Pons (tissue), 1 donor: Measurements from ENCODE around the gene ACSL6.

Source experiments
- DNase-seq: peaks from one replicate; pipeline ENCODE4 v3.0.0-alpha.2; 2016; ENCODE audit warnings: low spot score

The ACSL6 gene

DNA sequence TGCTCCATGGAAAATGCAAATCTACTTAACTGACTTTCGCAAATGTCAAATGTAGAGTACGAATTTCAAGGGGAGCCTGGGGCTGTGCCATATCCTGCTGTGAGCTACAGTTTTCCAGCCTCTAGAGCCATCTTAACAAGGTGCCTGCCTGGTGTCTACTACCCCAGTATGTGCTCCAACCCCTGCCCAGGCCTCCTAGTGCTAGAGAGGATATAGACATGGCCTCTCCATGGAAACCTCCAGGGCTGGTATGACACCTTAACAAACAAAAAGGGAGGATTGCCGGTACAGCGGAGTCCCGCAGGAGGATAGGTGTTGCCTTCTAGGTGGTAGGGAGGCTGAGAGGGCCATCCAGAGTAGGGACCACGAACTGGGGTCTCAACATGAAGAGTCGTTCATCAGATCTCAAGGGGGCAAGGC lies 35.4 kb upstream of the ACSL6 start:
- DNase-seq = no peak

DNA sequence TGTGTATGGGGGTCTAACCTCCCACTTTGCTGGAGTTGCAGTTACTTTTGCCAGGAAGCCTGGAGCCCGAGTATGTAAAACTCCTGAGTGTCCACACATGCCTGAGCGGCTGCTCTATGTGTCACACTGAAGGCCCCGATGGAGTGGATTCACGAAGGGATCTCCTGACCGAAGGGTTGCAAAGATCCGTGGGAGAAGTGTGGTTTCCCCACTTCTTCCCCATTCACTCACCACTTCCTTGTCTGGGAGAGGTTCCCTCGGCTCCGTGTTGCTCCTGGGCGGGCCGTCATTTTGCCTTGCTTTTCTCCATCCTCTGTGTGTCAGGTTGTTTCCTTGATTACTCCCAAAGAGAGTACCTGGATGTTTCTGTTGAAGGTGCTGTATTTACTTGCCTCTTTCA lies 32.7 kb upstream of the ACSL6 start:
- peak; percentile 56 for DNase-seq

DNA sequence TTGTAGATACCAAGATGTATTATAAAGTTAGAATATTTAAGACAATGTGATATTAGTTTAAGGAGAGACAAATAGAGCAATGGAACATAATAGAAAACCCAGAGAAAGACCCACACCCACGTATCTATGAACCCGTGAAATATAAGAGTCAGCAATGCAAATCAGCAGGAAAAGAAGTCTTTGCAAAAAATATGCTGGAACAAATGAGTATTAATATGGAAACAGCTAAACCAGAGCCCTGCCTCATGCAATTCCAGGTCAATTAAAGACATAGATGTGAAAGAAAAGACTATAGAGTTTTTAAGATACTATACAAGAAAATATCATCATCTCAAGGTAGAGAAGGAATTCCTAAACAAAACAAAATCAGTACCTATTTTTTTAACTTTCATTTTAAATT lies 25.9 kb upstream of the ACSL6 start:
- no peak for DNase-seq

DNA sequence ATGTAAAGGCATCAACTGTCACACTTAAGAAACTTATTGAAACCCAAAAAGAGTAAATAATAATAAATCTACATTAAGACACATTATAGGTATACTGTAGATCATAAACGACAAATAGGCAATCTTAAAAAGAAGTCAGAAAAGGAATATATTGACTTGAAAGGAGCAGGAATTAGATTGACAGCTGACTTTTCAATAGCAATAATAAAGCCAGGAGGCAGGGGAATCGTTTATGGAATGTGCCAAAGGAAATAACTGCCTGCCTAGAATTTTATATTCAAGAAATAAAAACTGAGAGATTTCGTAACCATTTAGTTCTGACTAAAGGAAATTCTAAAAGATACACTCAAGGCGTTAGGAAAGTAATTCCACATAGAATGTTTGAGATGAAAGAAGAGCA lies 21.7 kb upstream of the ACSL6 start:
- no peak for DNase-seq

DNA sequence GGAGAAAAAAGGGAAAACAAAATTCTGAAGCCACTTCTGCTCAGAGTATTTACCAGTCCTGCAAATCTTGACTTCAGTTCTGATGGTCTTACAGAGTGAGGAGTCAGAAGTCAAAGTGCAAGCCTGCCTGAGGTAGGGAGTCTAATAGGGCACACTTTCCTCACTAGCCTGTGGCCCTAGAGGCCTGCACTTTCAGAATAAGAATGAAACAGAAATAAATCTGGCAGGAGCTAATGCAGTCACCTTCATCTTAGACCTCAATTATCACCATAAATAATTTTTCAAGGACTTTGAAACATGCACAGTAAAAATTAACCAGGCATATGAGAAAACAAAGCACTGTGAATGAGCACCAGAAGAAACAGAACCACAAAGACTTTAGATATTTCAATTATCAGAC lies 20.7 kb upstream of the ACSL6 start:
- DNase-seq = no peak

DNA sequence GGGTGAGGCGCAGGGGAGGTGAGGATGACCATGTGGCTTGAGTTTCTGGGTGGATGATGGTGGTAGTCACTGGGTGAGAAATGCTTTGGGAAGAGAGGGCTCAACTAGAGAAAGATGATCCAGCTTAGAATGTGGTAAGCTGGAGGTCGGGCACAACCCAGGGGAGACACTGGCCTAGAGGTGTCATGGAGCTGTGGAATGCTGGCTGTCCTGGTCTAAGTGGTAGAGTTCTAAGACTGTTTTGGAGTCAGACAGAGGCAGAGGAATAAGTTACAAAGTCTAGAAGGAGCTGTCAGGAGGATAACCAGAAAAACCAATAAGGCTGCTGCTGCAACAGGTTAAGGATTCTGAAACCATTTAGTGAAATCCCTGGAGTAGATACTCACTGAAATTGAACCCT lies 19.2 kb upstream of the ACSL6 start:
- DNase-seq = no peak

DNA sequence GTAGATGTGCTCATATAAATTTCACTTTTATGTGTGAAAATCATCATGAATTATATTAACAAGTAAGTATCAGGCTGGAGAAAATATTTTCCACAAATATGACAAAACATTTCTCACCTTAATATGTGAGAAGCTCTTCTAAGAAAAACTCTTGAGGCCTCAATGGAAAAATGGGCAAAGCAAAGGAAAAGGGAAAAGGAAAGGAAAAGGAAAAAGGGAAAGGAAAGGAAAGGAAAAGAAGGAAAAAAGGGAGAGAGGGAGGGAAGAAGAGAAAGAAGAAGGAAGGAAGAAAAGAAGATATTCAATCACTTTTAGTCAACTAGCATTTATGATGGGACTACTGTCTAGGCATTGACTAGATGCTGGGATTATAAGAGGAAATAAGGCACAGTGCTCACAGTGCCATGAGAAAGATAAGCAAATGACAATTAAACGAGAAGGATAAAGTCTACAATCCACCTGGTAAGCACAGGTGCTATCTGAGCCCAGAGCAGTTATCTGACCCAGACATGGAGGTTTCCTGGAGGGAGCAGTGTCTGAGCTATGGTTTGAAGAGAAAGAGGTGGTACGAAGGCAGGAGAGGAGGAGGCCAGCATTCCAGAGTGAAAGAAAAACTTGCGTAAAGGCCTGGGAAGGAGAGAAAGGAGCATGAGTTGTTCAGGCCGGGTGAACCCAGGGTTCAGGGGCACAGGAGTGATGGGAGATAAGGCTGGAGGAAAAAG lies 18.3 kb upstream of the ACSL6 start:
- DNase-seq = no peak

DNA sequence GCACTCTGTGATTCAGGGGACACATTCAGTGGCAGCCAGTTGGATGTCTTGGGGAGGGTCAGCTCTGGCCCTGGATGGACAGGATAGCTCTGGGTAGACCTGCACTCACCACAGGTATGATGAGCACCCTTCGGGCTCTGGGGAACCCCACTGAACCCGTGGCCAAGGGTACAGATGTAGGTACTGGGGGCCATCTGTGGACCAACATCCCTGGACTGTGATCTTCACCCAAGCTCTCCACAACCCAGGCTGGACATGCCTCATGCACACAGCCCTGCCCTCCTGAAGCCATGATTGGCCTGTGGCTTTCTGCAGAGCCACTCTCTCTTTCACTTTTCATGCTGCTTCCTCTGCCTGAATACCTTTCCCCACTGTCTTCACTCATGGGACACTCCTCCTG lies 15.6 kb upstream of the ACSL6 start:
- no peak for DNase-seq

DNA sequence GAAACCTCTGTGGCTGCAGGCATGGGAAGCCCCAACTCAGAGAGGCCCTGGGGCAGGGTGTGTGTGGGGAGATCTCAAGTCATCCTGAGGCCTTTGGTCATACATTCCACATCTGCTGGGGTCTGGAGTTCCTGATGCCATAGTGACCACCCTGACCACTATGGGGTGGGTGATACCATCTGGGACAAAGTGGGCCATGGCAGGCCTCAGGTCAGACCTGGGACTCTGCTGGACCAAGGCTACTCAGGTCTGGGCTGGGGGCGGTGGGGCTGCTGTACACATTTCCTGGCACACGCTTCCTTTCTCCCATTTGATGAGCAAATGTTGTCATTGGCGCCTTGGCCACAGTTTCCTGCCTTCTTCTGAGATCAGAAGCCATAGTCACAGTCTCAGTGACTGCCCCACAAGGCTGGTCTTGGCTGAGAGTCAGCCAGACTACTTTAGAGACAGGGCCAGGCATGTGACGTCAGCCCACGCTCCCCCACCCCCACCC lies 15.1 kb upstream of the ACSL6 start:
- no peak for DNase-seq

DNA sequence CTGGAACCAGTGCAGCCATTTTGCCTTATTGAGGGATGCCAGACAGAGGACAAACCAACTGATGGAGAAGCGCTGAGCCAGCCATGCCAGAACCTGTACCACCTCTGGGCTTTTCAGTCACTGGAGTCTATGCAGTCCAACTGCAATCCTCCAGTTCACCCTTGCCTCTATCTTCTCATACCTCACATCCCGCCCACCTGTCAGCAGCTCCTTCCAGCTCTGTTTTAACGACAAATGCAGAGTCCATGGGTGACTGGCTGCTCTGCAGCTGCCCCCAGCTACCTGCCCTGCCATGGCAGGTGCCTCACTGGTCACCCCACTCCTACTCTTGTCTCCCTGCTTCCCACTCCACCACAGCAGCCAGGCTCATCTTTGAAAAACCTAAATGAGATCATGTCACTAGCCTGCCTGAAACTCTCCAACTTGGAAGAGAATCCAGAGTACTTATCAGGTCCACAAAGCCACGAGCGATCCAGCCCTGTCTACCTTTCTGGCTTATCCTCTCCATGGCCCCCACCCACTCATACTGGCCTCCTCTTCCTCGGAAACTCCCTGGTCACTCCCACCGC lies 14.0 kb upstream of the ACSL6 start:
- no peak for DNase-seq

DNA sequence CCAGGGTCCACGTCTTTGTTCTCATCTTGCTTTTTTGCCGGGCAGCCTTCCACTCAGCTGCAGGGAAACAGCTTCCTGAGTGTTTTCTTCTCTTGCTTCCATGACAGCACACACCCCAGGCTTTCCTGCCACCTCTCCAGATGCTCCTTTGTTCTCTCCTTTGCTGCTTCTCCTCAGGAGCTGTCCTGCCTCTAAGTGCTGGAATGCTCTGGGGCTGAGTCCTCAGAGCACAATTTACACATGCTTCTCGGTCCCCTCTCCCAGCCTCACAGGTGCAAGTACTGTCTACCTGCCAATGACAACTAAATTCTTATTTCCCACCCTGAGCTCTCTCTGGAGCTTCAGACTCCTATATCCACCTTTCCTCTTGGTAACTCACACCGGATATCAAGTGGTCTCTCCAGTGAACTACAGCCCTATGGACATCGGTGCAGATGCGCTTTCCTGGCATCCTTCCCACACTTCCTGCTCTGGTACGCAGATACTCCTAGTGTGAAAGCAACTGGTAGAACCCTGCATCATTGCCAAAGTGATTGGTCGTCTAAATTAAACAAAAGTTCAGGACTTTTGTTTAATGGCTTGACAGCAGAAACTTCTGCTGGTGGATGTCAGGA lies 13.4 kb upstream of the ACSL6 start:
- DNase-seq = no peak

DNA sequence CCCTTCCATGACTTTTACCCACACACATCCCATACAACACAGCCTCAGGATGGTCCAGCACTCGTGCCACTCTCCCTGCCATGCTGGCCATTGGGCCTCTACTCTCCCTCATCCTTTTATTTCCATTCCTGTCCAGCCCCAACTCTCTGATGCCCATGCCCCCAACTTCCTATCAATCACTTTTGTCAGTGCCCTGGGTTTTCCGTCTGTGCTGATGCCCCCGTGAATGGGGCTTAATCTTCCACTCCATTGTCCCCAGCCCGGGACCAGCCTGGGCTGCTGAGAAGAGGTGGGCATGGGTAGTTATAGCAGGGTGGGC lies 12.6 kb upstream of the ACSL6 start:
- DNase-seq = no peak

DNA sequence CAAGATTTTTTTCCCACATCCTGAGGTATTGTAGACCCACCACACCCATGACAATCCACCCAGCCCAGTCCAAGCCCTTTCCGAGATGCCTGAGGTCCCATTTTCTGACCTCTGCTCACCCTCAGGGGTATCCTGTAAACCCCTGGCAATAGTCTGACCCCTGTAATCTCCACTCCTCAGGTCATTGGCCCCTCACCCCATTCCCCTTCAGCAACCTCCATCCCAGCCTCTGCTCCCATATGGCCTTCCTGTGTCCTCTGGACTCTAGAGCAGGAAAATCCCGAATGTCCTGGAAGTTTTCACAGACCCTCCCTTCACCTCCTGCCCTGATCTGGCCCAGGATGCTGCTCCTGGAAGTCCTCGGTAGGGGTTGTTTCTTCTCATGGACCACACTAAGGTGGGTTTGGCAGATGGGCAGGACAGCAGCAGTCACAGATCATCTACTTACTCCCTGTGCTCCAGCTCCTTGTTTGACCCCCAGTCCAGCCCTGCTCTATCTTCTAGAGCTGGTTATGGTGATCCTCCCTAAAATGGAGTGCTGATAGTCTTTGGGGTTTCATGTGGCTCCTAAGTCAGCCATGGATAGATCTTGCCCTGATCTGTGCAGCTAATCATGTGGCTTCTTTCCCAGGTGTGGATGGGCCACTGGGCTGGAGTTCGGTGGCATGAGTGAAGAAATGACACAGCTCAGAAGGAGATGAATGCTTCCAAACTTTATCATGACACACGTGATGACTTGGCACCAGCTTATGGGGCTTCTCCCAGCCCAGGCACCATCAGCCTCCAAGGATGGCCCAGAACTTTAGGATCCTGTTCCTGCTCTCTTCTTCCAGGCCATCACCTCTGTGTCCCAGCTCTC lies 12.0 kb upstream of the ACSL6 start:
- no peak for DNase-seq

DNA sequence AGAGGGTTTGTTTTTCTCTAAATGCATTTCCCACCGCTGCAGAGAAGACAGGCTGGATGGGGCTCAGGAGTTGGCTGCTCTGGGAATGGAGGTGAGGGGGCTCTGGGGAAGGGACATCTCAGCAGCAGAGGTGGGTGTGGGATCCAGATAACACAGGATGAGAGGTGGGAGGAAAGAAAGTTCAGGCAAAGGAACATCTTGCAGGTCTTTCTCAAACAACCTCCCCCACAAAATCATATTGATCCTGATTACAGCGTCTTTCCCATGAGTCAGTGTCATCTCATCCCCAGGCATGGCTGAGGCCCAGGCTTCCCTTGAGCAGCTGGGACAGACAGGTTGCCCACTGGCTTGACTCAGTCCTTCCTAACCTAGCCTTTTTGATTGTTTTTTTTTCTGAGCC lies 11.3 kb upstream of the ACSL6 start:
- DNase-seq = no peak

DNA sequence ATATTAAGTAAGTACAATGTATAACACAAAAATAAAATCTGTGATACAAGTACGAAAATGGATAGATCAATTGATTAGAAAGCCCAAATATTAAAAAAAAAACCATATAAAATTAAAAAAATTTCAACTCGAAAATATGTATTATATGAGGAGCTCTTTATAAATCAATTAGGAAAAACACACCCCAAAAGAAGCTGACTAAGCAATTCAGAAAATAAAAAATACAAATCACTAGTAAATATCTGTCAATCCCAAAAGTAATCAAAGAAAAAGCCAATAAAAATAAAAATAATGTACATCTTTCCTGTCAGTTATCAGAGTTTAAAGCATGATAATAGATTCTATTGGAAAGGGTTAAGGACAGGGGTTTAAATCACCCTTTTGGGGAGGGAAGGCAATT lies 10.2 kb upstream of the ACSL6 start:
- DNase-seq = no peak

DNA sequence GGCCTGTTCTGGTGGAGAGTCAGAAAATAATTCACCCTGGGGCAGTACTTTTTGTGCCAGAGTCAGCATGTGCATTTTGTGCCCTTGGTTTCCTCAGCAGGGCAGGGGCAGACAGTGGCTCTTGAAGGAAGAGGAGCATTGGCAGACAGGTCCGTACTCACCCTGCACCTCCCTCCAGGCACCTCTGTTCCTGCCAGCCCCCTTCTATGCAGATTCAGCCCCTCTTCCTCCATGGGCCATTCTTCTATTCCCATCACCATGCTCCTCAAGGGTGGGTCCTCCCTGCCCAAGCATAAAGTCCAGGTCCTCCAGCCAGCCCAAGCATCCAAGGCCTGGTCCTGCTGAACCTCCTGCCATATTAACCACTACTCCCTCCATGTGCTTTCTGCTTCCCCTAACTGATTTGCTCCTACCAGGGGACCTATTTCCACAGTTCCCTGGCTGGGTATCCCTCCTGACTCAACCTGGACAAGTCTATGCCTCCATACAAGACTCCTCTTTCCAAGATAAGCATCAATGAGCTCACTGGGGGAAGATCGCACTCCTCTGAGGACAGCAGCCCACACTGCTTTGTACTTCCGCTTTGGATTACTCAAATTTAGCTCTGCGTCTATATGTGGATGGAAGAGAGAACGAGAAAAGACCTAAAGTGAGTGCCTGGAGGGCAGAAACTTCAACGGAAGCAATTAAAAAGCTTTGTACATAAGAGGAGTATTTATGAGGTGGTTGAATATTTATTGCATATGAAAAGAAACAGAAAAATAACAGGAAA lies 9.3 kb upstream of the ACSL6 start:
- no peak for DNase-seq

DNA sequence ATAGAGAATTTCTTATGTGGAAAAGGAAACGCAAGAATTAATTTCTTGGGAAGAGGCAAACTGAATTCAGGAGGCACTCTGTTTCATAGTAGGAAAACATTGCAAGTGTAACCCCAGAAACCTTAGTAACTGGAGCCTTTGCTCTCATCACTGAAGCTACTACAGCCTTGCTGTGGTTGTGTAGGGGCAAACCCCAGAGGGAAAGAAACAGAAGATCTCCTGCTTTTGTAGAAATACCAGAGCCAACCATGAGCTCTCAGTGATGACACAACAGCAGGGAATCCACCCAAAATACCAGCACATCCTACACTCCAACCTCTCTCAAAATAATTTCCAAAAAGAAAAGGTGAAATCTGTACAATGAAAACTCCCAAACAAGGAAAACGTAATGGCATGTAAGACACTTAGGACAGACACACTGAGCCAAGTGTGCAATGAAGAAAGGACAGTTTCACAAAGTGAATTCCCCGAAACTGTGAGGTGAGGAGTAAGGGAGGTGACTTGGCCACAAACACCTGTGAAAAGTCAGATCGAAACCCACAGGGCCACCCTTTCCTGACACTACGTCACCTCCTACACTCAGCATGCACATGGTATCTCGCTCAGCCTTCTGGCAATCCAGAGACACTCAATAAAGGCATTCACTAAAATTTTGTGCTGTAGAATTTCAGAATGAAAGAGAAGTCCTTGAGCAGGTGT lies 8.5 kb upstream of the ACSL6 start:
- no peak for DNase-seq

DNA sequence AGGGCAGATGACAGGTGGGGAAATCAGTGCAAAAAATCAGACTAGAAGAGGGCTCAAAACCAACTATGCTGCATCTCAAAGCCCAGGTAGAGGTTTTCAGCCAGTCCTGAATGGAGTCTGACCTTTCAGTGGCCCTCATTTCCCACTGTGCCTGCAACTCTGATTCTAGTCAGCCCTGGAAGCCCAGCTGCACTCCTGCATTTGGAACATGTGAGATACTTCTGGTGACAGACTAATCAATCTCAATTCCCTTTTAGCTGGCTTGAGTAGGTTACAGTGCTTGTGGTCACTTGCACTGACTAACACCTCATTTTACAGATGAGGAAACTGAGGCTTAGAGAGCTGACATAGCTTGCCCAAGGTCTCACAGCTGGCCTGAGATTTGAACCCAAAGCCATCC lies 7.9 kb upstream of the ACSL6 start:
- no peak for DNase-seq

DNA sequence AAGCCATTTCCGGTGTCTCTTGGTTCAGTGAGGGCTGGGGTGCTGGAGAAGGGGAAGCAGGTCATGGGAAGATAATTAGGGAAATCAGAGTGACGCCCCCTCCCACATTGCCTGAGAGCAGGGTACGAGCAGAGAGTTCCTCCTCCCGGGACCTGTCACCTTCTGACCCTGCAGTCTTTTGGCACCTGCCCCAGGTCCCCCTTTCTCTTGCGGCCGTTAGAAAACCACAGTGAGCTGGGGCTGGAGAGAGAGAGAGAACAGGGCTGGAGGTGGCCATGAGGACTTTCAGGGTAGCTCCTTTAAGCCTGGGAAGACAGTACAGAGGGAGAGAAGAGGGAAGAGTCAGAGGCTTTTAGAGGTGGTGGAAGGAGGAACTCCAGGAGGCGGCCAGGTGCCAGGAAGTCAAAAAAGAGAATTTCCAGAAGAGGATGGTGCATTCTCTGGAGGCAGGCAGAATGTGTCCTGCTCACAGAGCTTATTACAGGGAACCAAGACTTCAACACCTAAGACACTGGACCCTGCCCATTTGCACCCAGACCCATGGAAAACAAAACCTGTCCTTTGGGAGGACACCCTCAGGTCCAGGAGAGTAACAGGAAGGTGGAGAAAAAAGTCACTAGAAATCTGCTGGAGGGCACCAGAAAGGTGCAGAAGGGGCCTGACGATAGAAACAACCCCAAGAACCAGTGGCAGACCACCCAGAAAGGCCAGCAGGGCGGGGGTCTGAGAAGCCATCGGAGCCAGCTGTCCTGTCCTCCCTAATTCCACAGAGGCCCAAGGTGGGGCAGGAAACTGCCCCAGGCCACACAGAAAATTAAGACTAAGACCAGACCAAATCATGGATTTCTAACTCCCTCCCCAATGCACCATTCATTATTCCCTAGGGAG lies 6.5 kb upstream of the ACSL6 start:
- no peak for DNase-seq

DNA sequence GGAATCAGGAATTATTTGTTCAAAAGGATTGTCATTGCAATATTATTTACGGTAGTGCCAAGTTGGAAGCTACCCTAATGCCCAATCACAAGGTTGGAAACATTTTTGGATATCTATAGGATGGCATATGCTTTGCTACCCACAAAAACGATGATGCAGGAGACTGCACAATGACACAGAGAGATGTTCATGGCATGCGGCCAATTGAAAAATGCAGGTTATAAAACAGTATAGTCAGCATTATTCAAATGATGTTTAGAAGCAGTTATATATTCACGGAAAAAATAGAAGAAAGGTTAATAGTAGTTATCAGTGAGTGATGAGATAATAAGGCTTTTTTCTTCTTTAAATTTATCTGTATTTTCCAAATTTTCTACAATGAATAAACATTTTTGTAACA lies 5.9 kb upstream of the ACSL6 start:
- DNase-seq = no peak
